GM12878 (cell line): ENCODE data around the gene PPP2R3A. TPM values are rescaled to one million over a fixed set of nuclear protein-coding genes. Genes with fewer than 3 reads are reported as not detected.

Source experiments
- BHLHE40 ChIP-seq, 2 experiments: fragments of 450-650 bp in 1 of 2; IDR thresholded peaks; 2 replicates each; pipeline ENCODE4 v1.6.1; 2011 to 2017; ENCODE audit warnings: low read depth in 2 of 2, borderline replicate concordance in 1 of 2, improper control_type of control experiment in 1 of 2, low read length in 1 of 2, mild to moderate bottlenecking in 1 of 2
- CBX3 ChIP-seq: fragments of 200-600 bp; sonication (generic); IDR thresholded peaks from 2 replicates; pipeline ENCODE4 v1.6.1; 2016; ENCODE audit warnings: low read depth, borderline replicate concordance
- CREB1 ChIP-seq: IDR thresholded peaks from 2 replicates; pipeline ENCODE4 v1.6.1; 2012; ENCODE audit warnings: low read depth, mild to moderate bottlenecking, inconsistent platforms
- IRF5 ChIP-seq: fragments of 450-650 bp; IDR thresholded peaks from 2 replicates; pipeline ENCODE4 v1.6.1; 2017; ENCODE audit warnings: borderline replicate concordance
- MXI1 ChIP-seq: fragments of 150-350 bp; IDR thresholded peaks from 2 replicates; pipeline ENCODE4 v1.6.1; 2011; ENCODE audit warnings: low read depth, mild to moderate bottlenecking, inconsistent platforms, low read length, improper control_type of control experiment
- PML ChIP-seq: IDR thresholded peaks from 2 replicates; pipeline ENCODE4 v1.6.1; 2012; ENCODE audit warnings: low read length, inconsistent platforms
- RCOR1 ChIP-seq: conservative IDR thresholded peaks from 2 replicates; pipeline ENCODE4 v1.6.1; 2012; ENCODE audit warnings: low read depth, low read length, improper control_type of control experiment
- RELA ChIP-seq: fragments of 450-650 bp; IDR thresholded peaks from 2 replicates; pipeline ENCODE4 v1.8.0; 2014; ENCODE audit warnings: borderline replicate concordance; ENCODE audit not compliant: partially characterized antibody
- RELB ChIP-seq: fragments of 450-650 bp; IDR thresholded peaks from 2 replicates; pipeline ENCODE4 v1.6.1; 2017; ENCODE audit warnings: low read depth, mild to moderate bottlenecking, moderate library complexity
- SKIL ChIP-seq: fragments of 450-650 bp; IDR thresholded peaks from 2 replicates; pipeline ENCODE4 v1.6.1; 2017; ENCODE audit warnings: mild to moderate bottlenecking, low read depth, inconsistent platforms; ENCODE audit not compliant: poor library complexity, severe bottlenecking
- TAF1 ChIP-seq: IDR thresholded peaks from 2 replicates; pipeline ENCODE4 v1.6.1; 2011; ENCODE audit warnings: mild to moderate bottlenecking, low read depth, low read length, borderline replicate concordance
- polyA plus RNA-seq, 11 experiments: library from polyadenylated mRNA; depleted of rRNA in 4 of 11; unstranded in 6 of 11; stranded (reverse) in 5 of 11; fragments of >200 nt; fragmentation: Nextera tagmentation in 4 of 11; fragmentation: Illumina TruSeq in 1 of 11; extraction: Ambion mirVana in 4 of 11; extraction: Trizol in 1 of 11; gene quantifications; 1 replicate in 1 of 11; 2 replicates in 10 of 11; pipeline versions ENCODE4 v1.2.1 to v1.2.3, GENCODE V29; 2011 to 2016; ENCODE audit warnings: inconsistent platforms in 2 of 11, missing spikeins in 2 of 11, low read depth in 1 of 11
- total RNA-seq, 4 experiments: library from RNA; depleted of rRNA in 3 of 4; stranded (reverse); fragments of >200 nt in 3 of 4; fragmentation: Illumina TruSeq in 1 of 4; extraction: Trizol in 1 of 4; gene quantifications; 2 replicates each; pipeline versions ENCODE4 v1.2.1 to v1.2.3, GENCODE V29; 2013 to 2021

PPP2R3A gene
- total and polyA plus RNA-seq, 10 of the 15 experiments (the other 5 are each of a cell fraction or from before 2014, with no cell fraction given), result under 0.01 to 0.16 (median 0.06) TPM; not detected in 5

- TF ChIP-seq BHLHE40 (IDR thresholded peaks at IDR 0.05; ENCODE audit: borderline replicate concordance in 1 of 2, low read depth in 2 of 2, low read length in 1 of 2) (peak; percentile 68 to 80; a peak in 3 of 4 replicates), RELA (peak; percentile 57), PML (peak; percentile 86; the same call in 1 of the 2 replicates), MXI1 (peak; percentile 88), TAF1 (no peak; the same call in none of the 2 replicates), CBX3 (no peak), SKIL (peak; percentile 28), RCOR1 (0 out of 2 replicates have a peak, but pooled peaks have one; percentile 14), CREB1 (peak; percentile 25), IRF5 (no peak), RELB (peak; percentile 38; the same call in 1 of the 2 replicates)
These were observed 231.1 kb downstream of the PPP2R3A start (continued) for GRCh38 chr3:136196401-136197158.
